ENCODE results near the gene TSHZ2. TPM values are rescaled to one million over a fixed set of nuclear protein-coding genes. Genes with fewer than 3 reads are reported as not detected.

TSHZ2 gene
- total RNA-seq, 1 experiment from 2014 or later: 0.07 TPM

- DNase-seq: no peak
- Histone ChIP-seq H4K5ac (ENCODE audit: insufficient read length, low read depth, low read length) (no peak overlapping the region), H3K79me1 (ENCODE audit: insufficient read depth, low read depth, low read length, poor library complexity, severe bottlenecking) (no peaks in the 10 kb centered on the region), H3K4ac (ENCODE audit: low read depth, low read length) (no peak overlapping the region), H3K27ac (ENCODE audit: insufficient read length, low read depth, low read length) (no peak overlapping the region), H2BK120ac (ENCODE audit: low read depth, low read length, poor library complexity, severe bottlenecking) (no peak overlapping the region), H3K4me2 (ENCODE audit: insufficient read depth, insufficient read length, low read length) (no peak overlapping the region), H4K8ac (replicated peaks; ENCODE audit: insufficient read length, low read depth, low read length) (no peak overlapping the region), H2AK5ac (ENCODE audit: insufficient read length, low read length) (no peak overlapping the region), H3K79me2 (ENCODE audit: insufficient read depth, low read length) (no peaks in the 10 kb centered on the region), H3K27me3 (ENCODE audit: insufficient read depth, low read length) (no peaks in the 10 kb centered on the region), H2BK20ac (ENCODE audit: low read depth, low read length, poor library complexity, severe bottlenecking) (no peak overlapping the region), H3K56ac (ENCODE audit: insufficient read length, low read depth, low read length) (no peak overlapping the region), H3K18ac (ENCODE audit: insufficient read length, low read depth, low read length) (no peak overlapping the region), H3K14ac (ENCODE audit: insufficient read depth, low read length) (no peak overlapping the region), H2AFZ (ENCODE audit: low read length) (no peak overlapping the region), H3K9me3 (ENCODE audit: control insufficient read depth, low read depth, low read length) (no peaks in the 10 kb centered on the region), H3K4me1 (ENCODE audit: insufficient read depth, low read length) (peaks cover 6% of the 10 kb centered on the region; the same call in 1 of the 2 replicates), H3K23ac (ENCODE audit: insufficient read length, low read depth, low read length) (no peak overlapping the region), H3K23me2 (ENCODE audit: insufficient read length, low read depth, low read length, poor library complexity, severe bottlenecking) (no peaks in the 10 kb centered on the region), H2BK5ac (ENCODE audit: insufficient read length, low read length) (no peak overlapping the region), H2BK12ac (ENCODE audit: insufficient read length, low read depth, low read length) (no peak overlapping the region), H3T11ph (ENCODE audit: low read length) (no peak overlapping the region), H3K9ac (ENCODE audit: extremely low read depth, insufficient read length, low read length) (no peak overlapping the region), H4K91ac (ENCODE audit: insufficient read length, low read depth, low read length) (no peak overlapping the region), H2BK15ac (ENCODE audit: low read depth, low read length) (no peak overlapping the region), H4K20me1 (ENCODE audit: control insufficient read depth, insufficient read depth, insufficient read length) (no peaks in the 10 kb centered on the region)
- Mint-ChIP-seq H3K27ac (no peak overlapping the region), H3K4me1 (peaks cover 29 to 33% of the 10 kb centered on the region in 2 experiments), H3K27me3 (ENCODE audit: low read depth) (peaks cover 6% of the 10 kb centered on the region), H3K4me3 (no peak overlapping the region), H3K36me3 (ENCODE audit: insufficient read depth in 1 of 3, low read depth in 3 of 3) (peaks cover 13 to 20% (median 20%) of the 10 kb centered on the region in 3 experiments), H3K9me3 (peaks cover 18 to 21% of the 10 kb centered on the region in 2 experiments)
- no CpG with 5 or more reads among the region's 3 CpGs for WGBS (ENCODE audit: extremely low coverage, insufficient read length, low lambda C conversion rate)
- no peak for TF ChIP-seq CTCF (conservative IDR thresholded peaks at IDR 0.05)
Observed at GRCh38 chr20:53221731-53222130, 249.6 kb downstream of the TSHZ2 start.

All from H9 (cell line).